SK-N-SH (cell line): ENCODE measurements around the gene KRT37. TPM values are rescaled to one million over a fixed set of nuclear protein-coding genes. Genes with fewer than 3 reads are reported as not detected.

Experiments
- CTCF ChIA-PET: fragments of 300-600, 350-600 bp; formaldehyde crosslinking; extraction: SDS; loops from one replicate; lab custom pipeline; 2021; lab: Yijun Ruan, JAX
- POLR2A ChIA-PET: fragments of 350-600 bp; sonication (Branson Sonifier 250); formaldehyde crosslinking; extraction: SDS; loops from one replicate; lab custom pipeline; 2020; ENCODE audit warnings: antibody characterized with exemption, inconsistent platforms; lab: Yijun Ruan, JAX
- DNase-seq: peaks from one replicate; pipeline ENCODE4 v3.0.0; 2012
- H2AFZ ChIP-seq: fragments of 200-600 bp; sonication (generic); 2 replicates; pipeline ENCODE4 v1.8.1; 2016; ENCODE audit warnings: antibody characterized with exemption, mild to moderate bottlenecking, low read depth
- H3F3A ChIP-seq: fragments of 200-600 bp; sonication (generic); replicated peaks from 2 replicates; pipeline ENCODE3; 2016; ENCODE audit warnings: antibody characterized with exemption, mild to moderate bottlenecking; ENCODE audit not compliant: insufficient read depth
- H3K27ac ChIP-seq, 2 experiments: fragments of 200-500 bp in 1 of 2; fragments of 200-600 bp in 1 of 2; sonication (Bioruptor generic) in 1 of 2; sonication (generic), shearing (Covaris generic) in 1 of 2; 2 replicates each; pipeline versions ENCODE4 v1.5.1 to v1.6.1; 2014 to 2016; ENCODE audit warnings: low read depth in 2 of 2, inconsistent platforms in 1 of 2, low read length in 1 of 2, mild to moderate bottlenecking in 1 of 2, mixed read lengths in 1 of 2
- H3K27me3 ChIP-seq: fragments of 200-600 bp; sonication (generic), shearing (Covaris generic); 2 replicates; pipeline ENCODE4 v1.6.1; 2016; ENCODE audit warnings: mixed run types; ENCODE audit not compliant: insufficient read depth
- H3K36me3 ChIP-seq, 2 experiments: fragments of 200-500 bp in 1 of 2; fragments of 200-600 bp in 1 of 2; sonication (Bioruptor generic) in 1 of 2; sonication (generic) in 1 of 2; replicated peaks in 1 of 2; 2 replicates each; pipeline versions ENCODE3 to v1.5.1; 2014 to 2016; ENCODE audit warnings: low read length in 1 of 2, mild to moderate bottlenecking in 1 of 2; ENCODE audit not compliant: insufficient read depth in 2 of 2, control insufficient read depth in 1 of 2
- H3K4me1 ChIP-seq, 2 experiments: fragments of 200-500 bp in 1 of 2; fragments of 200-600 bp in 1 of 2; sonication (Bioruptor generic) in 1 of 2; sonication (generic), shearing (Covaris generic) in 1 of 2; 2 replicates each; pipeline versions ENCODE4 v1.5.1 to v1.6.1; 2014 to 2016; ENCODE audit warnings: low read depth in 1 of 2, low read length in 1 of 2, mixed run types in 1 of 2; ENCODE audit not compliant: insufficient read depth in 2 of 2, control insufficient read depth in 1 of 2
- H3K4me2 ChIP-seq: fragments of 200-600 bp; sonication (generic), shearing (Covaris generic); 2 replicates; pipeline ENCODE4 v1.6.1; 2017; ENCODE audit warnings: mixed run types
- H3K4me3 ChIP-seq, 2 experiments: fragments of 200-500 bp in 1 of 2; fragments of 200-600 bp in 1 of 2; sonication (Bioruptor generic) in 1 of 2; sonication (generic), shearing (Covaris generic) in 1 of 2; 2 replicates each; pipeline versions ENCODE4 v1.5.1 to v1.8.1; 2014 to 2016; ENCODE audit warnings: low read depth in 2 of 2, inconsistent platforms in 1 of 2, low read length in 1 of 2, mild to moderate bottlenecking in 1 of 2, mixed read lengths in 1 of 2, moderate library complexity in 1 of 2
- H3K79me2 ChIP-seq: fragments of 200-600 bp; sonication (generic); 2 replicates; pipeline ENCODE4 v1.8.1; 2017; ENCODE audit warnings: mild to moderate bottlenecking; ENCODE audit not compliant: insufficient read depth
- H3K9ac ChIP-seq: fragments of 200-600 bp; sonication (generic); 2 replicates; pipeline ENCODE4 v1.6.1; 2017; ENCODE audit warnings: mixed run types
- H3K9me2 ChIP-seq: fragments of 200-600 bp; sonication (generic); 2 replicates; pipeline ENCODE4 v1.6.1; 2017; ENCODE audit warnings: mixed run types
- H3K9me3 ChIP-seq: fragments of 200-600 bp; sonication (generic); 2 replicates; pipeline ENCODE4 v1.6.1; 2017; ENCODE audit warnings: mixed run types, mild to moderate bottlenecking, moderate library complexity
- H4K20me1 ChIP-seq: fragments of 200-600 bp; sonication (generic); 2 replicates; pipeline ENCODE4 v1.6.1; 2017; ENCODE audit warnings: mild to moderate bottlenecking, mixed run types; ENCODE audit not compliant: insufficient read depth
- CTCF ChIP-seq: fragments of 200-600 bp; sonication (generic); IDR thresholded peaks from 2 replicates; pipeline ENCODE4 v1.6.1; 2017; ENCODE audit warnings: antibody characterized with exemption, mild to moderate bottlenecking, moderate library complexity
- EP300 ChIP-seq, 2 experiments: IDR thresholded peaks; 2 replicates each; pipeline versions ENCODE4 v1.4.0 to v1.6.1; 2012; ENCODE audit warnings: borderline replicate concordance in 1 of 2, low read depth in 1 of 2, low read length in 1 of 2
- FOXM1 ChIP-seq: IDR thresholded peaks from 2 replicates; pipeline ENCODE4 v1.4.0; 2012; ENCODE audit warnings: low read depth, mild to moderate bottlenecking
- IRF3 ChIP-seq: fragments of 150-350 bp; IDR thresholded peaks from 2 replicates; pipeline ENCODE4 v1.6.1; 2016; ENCODE audit warnings: mild to moderate bottlenecking, low read depth, low read length
- NFIC ChIP-seq: IDR thresholded peaks from 2 replicates; pipeline ENCODE4 v1.4.0; 2012; ENCODE audit warnings: borderline replicate concordance
- PBX3 ChIP-seq: IDR thresholded peaks from 2 replicates; pipeline ENCODE4; 2012
- RCOR1 ChIP-seq: fragments of 150-350 bp; IDR thresholded peaks from 2 replicates; pipeline ENCODE4 v1.6.1; 2017; ENCODE audit warnings: antibody characterized with exemption, low read length
- REST ChIP-seq: IDR thresholded peaks from 2 replicates; pipeline ENCODE4 v1.6.1; 2012; ENCODE audit warnings: mild to moderate bottlenecking, low read depth, low read length, moderate library complexity
- SIN3A ChIP-seq: IDR thresholded peaks from 2 replicates; pipeline ENCODE4 v1.6.1; 2012; ENCODE audit warnings: low read depth, mild to moderate bottlenecking, low read length, moderate library complexity, borderline replicate concordance
- TAF1 ChIP-seq: IDR thresholded peaks from 2 replicates; pipeline ENCODE4 v1.6.1; 2012; ENCODE audit warnings: low read depth, mild to moderate bottlenecking, low read length, moderate library complexity, borderline replicate concordance
- TCF12 ChIP-seq: IDR thresholded peaks from 2 replicates; pipeline ENCODE4 v1.4.0; 2012
- TEAD4 ChIP-seq: IDR thresholded peaks from 2 replicates; pipeline ENCODE4 v1.4.0; 2012; ENCODE audit warnings: mild to moderate bottlenecking, borderline replicate concordance; ENCODE audit not compliant: insufficient read depth
- USF2 ChIP-seq: fragments of 150-350 bp; IDR thresholded peaks from 2 replicates; pipeline ENCODE4 v1.6.1; 2017; ENCODE audit warnings: antibody characterized with exemption, low read length, low read depth, borderline replicate concordance
- WGBS: methylation state at CpG from one replicate; pipeline ENCODE4 v1.1.6; 2017; ENCODE audit warnings: low lambda C conversion rate; 5-methylcytosine and 5-hydroxymethylcytosine counted together
- polyA plus RNA-seq, 3 experiments: library from polyadenylated mRNA; depleted of rRNA; stranded (reverse); fragments of >200 nt; gene quantifications; 2 replicates each; pipeline ENCODE4 v1.2.3, GENCODE V29; 2012

Gene KRT37
- polyA plus RNA-seq, 1 of the 3 experiments (the other 2 are of a cell fraction): not detected

- Histone ChIP-seq H3K4me1 (no peaks in the 10 kb centered on the region), H4K20me1 (no peaks in the 10 kb centered on the region), H3K27ac (no peak overlapping the region), H3K9me2 (no peaks in the 10 kb centered on the region), H3K9ac (no peak overlapping the region), H3K36me3 (no peaks in the 10 kb centered on the region), H3K9me3 (no peaks in the 10 kb centered on the region), H3K4me2 (no peak overlapping the region), H3K27me3 (no peaks in the 10 kb centered on the region; the same call in 1 of the 2 replicates), H3K79me2 (no peaks in the 10 kb centered on the region), H2AFZ (no peak overlapping the region), H3F3A (peaks cover 9% of the 10 kb centered on the region), H3K4me3 (no peak overlapping the region)
- no peak for TF ChIP-seq TEAD4
- no peak for TF ChIP-seq REST
- TF ChIP-seq PBX3: no peak
- TF ChIP-seq IRF3: no peak
- TF ChIP-seq FOXM1: no peak
- no peak for TF ChIP-seq RCOR1
- TF ChIP-seq TAF1: no peak
- TF ChIP-seq USF2: no peak
- no peak for TF ChIP-seq TCF12
- TF ChIP-seq NFIC: no peak
- TF ChIP-seq CTCF: no peak
- TF ChIP-seq SIN3A: no peak
- no peak for TF ChIP-seq EP300 (IDR thresholded peaks at IDR 0.05; ENCODE audit: borderline replicate concordance in 1 of 2, low read depth in 1 of 2, low read length in 1 of 2)
- CTCF ChIA-PET: no interaction called here
- no peak for DNase-seq
- 46% methylated on average over 1 of the region's 1 CpG for WGBS
- POLR2A ChIA-PET: no interaction called here
Measured at GRCh38 chr17:41444186-41444585, 19.8 kb upstream of the KRT37 start.
